ENCODE results near the gene CLASP1. TPM values are rescaled to one million over a fixed set of nuclear protein-coding genes. Genes with fewer than 3 reads are reported as not detected.

The CLASP1 gene
- total RNA-seq, 6 experiments from 2014 or later: 38.2 to 49.0 (median 41.1) TPM

DNA sequence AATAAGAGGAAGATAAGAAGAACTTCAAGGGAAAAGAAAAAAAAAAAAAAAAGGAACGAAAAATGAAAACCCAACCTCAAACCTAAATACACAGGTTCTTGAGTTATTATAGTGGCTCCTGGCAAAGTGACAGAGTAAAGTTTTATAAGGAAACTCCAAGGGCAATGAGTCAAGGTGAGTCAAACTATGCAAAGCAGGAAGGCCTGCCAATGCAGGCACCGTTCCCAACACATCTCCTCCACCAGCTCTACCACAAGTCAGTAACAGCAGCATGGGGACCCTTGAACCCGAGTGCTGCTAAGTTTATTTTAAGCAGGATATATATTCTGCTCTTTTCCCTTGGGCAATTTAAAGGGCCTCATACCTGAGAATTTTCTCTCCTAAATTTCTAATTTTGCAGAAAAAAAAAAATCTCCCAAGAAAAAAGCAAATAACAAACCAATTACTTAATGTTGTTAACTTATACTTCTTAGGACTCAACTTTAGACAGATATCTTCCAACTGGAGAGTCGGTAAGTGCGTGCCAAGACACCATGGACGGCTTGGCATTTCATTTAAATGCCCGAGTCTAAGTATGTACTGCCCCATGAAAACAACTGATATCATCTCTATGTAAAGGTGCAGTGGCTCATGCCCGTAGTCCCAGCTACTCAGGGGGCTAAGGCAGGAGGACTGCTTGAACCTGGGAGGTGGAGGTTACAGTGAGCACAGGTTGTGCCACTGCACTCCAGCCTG, 288.5 kb downstream of the CLASP1 start:
- Mint-ChIP-seq H3K9me3 (no peaks in the 10 kb centered on the region), H3K27ac (peak overlapping the region; percentile 79), H3K27me3 (ENCODE audit: insufficient read depth) (peaks cover 3% of the 10 kb centered on the region), H3K4me3 (peak overlapping the region; percentile 66), H3K4me1 (ENCODE audit: low read depth) (peaks cover 89% of the 10 kb centered on the region), H3K36me3 (ENCODE audit: low read depth) (peaks cover 36% of the 10 kb centered on the region)
- TF ChIP-seq, protein P1, sequence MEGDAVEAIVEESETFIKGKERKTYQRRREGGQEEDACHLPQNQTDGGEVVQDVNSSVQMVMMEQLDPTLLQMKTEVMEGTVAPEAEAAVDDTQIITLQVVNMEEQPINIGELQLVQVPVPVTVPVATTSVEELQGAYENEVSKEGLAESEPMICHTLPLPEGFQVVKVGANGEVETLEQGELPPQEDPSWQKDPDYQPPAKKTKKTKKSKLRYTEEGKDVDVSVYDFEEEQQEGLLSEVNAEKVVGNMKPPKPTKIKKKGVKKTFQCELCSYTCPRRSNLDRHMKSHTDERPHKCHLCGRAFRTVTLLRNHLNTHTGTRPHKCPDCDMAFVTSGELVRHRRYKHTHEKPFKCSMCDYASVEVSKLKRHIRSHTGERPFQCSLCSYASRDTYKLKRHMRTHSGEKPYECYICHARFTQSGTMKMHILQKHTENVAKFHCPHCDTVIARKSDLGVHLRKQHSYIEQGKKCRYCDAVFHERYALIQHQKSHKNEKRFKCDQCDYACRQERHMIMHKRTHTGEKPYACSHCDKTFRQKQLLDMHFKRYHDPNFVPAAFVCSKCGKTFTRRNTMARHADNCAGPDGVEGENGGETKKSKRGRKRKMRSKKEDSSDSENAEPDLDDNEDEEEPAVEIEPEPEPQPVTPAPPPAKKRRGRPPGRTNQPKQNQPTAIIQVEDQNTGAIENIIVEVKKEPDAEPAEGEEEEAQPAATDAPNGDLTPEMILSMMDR (IDR thresholded peaks at IDR 0.05): no peak
- peak; percentile 88 for DNase-seq

DNA sequence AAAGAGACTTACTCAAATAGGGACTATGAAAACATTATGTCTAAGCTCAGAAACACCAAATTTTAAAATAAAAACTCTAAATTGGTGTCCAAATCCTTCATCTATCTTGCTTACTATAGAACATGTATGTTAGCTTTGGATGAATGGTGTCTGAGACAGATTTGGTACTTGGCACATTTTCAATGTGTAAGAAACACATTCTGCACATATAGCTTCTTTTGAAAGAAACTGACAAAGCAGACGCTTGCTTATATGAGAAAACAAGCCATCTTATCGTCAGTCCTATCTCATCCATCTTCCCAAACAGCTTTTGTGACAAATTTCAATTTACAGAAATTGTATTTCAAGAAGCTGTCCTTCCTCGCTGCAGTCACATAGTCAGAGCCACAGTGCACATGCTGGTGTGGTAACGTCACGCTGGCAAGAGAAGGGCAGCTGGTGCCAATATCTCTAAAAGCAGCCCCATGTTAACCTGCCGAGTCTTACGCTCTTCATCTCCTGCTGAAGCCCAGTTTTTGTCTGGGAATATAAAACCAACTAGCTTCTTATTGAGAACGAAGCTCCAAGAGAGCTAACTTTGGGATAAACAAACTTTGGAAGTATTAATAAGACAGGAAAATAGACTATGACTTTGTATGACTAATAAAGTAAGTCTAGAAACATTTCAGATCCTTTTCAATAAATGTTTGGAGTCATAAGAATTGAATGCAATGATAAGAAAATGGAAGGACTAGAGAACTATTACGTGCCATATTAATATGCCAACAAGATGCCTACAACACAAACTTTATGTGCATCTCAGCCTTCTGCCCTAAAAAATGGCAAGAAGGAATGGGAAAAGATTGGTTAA, 289.3 kb downstream of the CLASP1 start:
- Mint-ChIP-seq H3K27ac (peak overlapping the region; percentile 79), H3K27me3 (ENCODE audit: insufficient read depth) (peaks cover 3% of the 10 kb centered on the region), H3K4me1 (ENCODE audit: low read depth) (peaks cover 86% of the 10 kb centered on the region), H3K36me3 (ENCODE audit: low read depth) (peaks cover 28% of the 10 kb centered on the region), H3K9me3 (no peaks in the 10 kb centered on the region), H3K4me3 (peak overlapping the region; percentile 66)
- TF ChIP-seq, protein P1 (IDR thresholded peaks at IDR 0.05): no peak
- no peak for DNase-seq

DNA sequence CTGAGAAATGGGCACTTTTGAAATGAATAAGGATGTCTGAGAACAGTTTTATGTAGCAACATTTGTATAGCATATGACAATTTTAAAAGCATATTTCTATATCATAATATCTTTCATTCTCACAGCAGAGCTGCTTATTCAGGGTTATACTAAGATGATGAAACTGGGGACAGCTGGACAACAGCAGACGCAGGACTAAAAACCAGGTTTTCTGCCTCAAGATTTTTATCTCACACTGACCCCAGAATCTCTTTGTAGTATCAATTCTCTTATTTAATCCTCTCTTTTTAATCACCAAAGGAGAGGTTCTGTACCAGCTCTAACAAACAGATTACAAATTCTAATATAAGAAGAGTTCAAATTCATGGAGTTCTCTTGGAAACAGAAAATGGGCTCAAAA, 290.1 kb downstream of the CLASP1 start:
- Mint-ChIP-seq H3K27ac (peak overlapping the region; percentile 31), H3K4me3 (no peak overlapping the region), H3K9me3 (no peaks in the 10 kb centered on the region), H3K27me3 (ENCODE audit: insufficient read depth) (peaks cover 2% of the 10 kb centered on the region), H3K36me3 (ENCODE audit: low read depth) (peaks cover 25% of the 10 kb centered on the region), H3K4me1 (ENCODE audit: low read depth) (peaks cover 78% of the 10 kb centered on the region)
- TF ChIP-seq, protein P1 (IDR thresholded peaks at IDR 0.05): no peak
- DNase-seq: no peak

DNA sequence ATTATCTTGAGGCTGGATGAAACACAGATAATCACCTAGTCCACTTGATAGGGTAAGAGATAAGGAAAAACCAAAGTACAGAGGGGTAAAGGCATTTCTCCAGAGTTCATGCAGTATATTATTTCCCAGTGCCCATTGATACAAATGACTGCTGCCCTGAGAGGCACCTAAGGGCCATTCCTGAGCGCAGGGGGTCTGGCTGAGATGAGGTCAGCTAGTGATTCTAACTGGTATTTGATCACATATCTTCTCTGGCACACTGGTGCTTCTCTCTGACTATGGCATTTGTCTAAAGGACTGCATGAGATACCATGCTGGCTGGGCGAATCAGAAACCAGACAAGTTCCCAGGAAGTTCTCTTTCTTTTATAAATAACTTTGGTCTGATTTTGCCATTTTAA, 291.0 kb downstream of the CLASP1 start:
- H3K27ac Mint-ChIP-seq: peak overlapping the region; percentile 2; the same call in 1 of the 2 replicates
- no peak for DNase-seq
- peaks cover 69% of the 10 kb centered on the region for H3K4me1 Mint-ChIP-seq (ENCODE audit: low read depth)
- H3K27me3 Mint-ChIP-seq (ENCODE audit: insufficient read depth): no peaks in the 10 kb centered on the region; the same call in 1 of the 2 replicates
- no peak overlapping the region for H3K4me3 Mint-ChIP-seq
- TF ChIP-seq, protein P1 (IDR thresholded peaks at IDR 0.05): no peak
- peaks cover 30% of the 10 kb centered on the region for H3K36me3 Mint-ChIP-seq (ENCODE audit: low read depth)
- H3K9me3 Mint-ChIP-seq: no peaks in the 10 kb centered on the region

DNA sequence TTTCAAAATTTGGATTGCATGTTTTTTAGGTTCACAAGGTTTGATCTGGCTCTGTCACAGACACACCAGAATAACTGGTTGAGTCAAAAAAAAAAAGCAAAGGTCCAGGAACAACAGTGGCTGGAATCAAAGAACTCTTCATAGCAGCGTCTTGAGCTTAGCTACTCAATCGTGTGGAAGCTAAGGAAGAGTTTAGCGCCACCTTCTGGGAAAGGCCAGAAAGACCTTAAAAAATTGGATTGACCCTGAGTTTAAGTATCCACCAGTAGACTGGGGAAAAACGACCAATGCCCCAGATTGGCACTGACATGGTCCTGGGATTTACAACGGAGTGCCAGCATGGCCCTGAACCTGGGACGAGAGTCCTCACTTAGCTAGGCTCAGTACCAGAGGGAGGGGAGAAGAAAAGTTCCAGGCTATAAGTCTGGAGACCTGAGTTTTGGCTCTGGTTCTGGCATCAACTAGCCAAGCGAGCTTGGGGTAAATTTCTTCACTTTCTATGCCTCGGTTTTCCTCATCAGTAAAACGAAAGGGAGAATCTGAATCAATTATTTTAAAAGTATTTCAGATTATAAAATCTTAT, 293.1 kb downstream of the CLASP1 start:
- Mint-ChIP-seq H3K4me3 (no peak overlapping the region), H3K9me3 (no peaks in the 10 kb centered on the region), H3K36me3 (ENCODE audit: low read depth) (peaks cover 13% of the 10 kb centered on the region), H3K4me1 (ENCODE audit: low read depth) (peaks cover 48% of the 10 kb centered on the region), H3K27ac (no peak overlapping the region), H3K27me3 (ENCODE audit: insufficient read depth) (no peaks in the 10 kb centered on the region; the same call in 1 of the 2 replicates)
- peak; percentile 66 for DNase-seq
- TF ChIP-seq, protein P1 (IDR thresholded peaks at IDR 0.05): peak; percentile 87

Measured in HFFc6 (cell line).